Activated CD4-positive, alpha-beta T cell treated with anti-CD3 and anti-CD28 coated beads, Interleukin-10, Interleukin-2, amounts not matched to agents 100 ng/mL and 50 ng/mL, durations not matched to agents 16 hours and 8 hours (primary cell): Measurements from ENCODE around the gene SV2C.

Source experiments
- DNase-seq: peaks from one replicate; pipeline ENCODE4 v3.0.0-alpha.2; 2020

The SV2C gene

DNA sequence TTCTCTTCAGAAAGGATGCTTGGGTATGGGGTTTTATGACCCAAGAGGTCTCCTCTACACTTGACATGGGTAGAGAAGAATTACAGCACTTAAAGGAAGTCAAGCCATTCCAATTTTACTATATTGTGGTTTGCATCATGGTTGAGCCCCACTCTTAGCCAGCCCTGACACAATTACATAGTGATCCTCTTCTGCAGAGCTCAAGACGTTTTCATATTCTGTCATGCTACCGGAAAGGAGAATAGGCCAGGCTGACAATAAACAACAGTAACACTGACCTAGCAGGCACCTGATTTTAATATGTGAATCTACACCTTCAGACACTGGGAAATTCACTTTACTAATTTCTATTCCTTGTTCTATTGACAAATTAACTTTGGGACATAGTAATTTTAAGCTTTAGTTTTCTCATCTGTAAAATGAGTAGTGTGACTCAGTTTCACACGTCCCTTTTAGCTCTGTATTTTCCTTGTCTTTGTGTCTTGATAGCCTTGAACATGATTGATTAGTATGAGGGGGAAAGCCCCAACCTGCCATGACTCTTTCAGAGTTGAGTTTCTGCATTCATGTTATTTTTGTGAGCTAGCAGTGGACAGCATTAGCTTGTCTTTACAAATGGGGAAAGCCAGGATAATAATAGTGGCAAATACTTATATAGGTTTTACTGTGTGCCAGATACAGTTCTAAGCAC, 83.8 kb downstream of the SV2C start:
- peak; percentile 66 for DNase-seq

DNA sequence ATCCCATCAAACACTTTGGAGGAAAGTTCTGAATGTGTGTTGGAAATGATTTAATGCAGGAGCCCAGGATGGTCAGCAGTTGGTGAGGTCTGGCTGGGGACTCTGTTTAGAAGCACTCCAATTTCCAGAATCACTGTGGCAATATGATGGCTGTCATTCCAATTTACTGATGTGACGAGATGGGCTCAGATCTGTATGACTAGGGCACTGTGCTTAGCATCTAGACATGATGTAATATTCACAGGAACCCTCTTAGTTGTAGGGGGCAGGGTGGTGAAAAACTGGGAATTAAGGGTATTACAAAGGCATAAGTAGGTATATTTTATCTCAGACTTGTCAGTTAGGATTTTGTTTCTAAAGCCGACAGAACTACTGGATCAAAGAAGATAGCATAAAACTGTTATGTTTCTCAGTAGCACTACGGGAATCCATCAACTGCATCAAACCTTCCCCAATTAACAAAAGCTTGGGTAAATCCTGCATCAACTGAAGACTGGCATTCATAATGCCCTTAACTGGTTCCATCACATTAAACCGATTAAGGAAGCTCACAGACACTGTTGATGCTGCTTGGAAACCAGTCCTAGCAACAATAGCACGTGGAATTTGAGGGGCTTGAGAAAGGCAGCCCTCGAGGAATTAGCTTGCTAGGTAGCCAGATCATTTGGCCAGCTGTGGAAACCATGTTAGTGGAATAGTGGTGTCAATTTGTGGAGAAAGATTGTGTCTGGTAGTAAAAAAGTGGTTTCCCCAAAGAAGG, 86.1 kb downstream of the SV2C start:
- DNase-seq = no peak

DNA sequence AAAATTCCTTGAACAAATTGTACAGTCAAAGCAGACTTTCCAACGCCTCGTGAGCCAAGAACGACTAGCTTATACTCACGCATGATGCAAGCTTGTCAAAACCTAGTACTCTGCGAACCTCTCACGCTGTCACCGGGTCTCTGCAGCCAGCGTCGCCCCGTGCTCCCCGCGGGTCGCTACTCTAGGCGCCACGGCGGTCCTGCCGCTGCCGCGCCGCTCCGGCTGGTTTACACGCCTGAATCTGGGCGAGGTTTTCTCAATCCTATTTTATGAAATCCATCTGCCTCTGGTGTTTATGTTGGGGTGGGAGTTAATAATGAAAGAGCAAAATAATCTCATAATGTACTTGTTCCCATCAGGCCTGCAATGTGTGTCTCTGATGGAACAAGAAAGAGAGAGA, 90.9 kb downstream of the SV2C start:
- DNase-seq = no peak

DNA sequence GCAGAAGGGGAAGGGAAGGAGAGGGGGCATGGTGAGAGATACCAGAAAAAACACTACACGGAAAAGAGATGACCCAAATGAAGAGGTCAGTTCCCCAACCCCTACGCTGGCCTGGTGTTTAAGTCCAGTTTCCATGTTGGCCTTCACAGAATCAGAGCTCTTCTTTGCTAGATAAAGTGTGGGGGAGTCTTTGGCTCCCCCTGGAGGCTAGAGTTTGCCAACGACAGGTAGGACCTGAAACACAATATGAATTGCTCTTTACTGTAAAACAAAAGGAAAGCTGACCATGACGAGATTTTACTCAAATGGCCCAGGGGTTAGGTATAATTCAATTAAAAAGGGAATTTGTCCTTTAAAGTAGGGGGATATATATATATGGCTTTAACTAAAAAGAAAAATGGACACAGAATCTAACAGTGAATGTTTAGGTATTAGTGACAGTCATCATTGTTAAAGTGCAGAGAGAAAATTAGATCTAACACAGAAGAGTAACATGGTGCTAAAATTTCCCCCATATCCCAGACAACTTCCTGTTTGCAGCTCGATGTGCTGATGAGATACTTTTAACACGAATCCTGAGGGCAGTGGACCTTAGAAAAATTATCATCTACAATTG, 92.0 kb downstream of the SV2C start:
- DNase-seq = peak; percentile 75

DNA sequence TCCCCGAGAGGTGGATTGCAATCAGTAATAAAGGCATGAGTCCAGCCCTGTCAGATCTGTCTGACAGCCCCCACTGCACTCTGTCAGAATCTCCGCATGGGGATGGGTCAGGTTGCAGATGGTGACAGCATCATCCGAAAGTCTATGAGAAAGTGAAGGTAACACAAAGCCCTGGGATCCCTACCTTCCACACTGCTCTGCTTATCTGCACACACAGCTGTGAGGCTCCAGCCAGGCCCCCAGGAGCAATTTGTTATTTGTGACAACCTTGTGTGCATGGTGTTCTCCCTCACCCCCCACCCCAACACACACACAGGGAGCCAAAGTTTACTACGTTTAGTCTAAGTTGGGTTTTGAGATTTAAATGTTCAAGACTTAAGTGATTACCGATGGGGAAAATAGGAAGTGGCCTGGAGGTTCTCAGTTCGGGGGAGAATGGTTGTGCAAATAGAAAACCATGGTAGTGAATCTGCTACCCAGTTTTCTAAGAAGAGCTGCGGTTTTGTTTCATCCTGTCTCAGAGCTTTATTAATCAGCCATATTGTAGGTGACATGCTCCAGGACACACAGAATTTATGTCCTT, 92.7 kb downstream of the SV2C start:
- peak; percentile 76 for DNase-seq

DNA sequence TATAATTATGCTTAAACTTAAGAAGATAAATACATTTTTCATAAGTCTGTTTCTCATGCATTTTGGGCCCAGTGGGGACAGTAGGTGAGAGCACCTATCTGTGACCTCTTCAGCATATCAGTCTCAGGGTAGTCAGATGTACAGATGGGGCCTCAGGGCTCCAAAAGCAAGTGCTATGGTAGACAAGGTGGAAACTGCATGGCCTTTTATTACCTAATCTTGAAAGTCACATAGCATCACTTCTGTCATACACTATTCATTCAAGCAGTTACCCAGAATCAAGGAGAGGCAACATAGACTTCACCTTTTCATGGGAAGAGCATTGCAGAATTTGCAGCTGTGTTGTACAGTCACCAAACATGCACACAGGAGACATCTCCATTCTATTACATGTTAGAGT, 94.8 kb downstream of the SV2C start:
- DNase-seq = peak; percentile 62

DNA sequence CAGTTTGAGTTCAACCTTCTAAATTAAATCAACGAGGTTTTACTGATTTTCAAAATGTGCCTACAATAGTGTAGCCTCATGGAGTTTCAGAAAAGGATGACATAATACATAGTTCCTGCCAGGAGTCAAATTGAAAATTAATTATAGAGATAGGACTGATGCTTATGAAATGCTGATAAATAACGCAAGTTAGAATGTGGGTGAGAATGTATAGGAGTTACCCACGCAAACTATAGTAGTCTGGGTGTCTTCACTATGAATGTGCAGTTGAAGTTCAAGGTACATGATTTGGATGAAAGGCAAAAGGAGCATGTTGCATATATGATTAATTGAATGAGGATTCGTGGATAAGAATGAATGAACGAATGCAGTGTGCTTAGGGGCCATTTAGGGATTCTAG, 95.7 kb downstream of the SV2C start:
- peak; percentile 53 for DNase-seq

DNA sequence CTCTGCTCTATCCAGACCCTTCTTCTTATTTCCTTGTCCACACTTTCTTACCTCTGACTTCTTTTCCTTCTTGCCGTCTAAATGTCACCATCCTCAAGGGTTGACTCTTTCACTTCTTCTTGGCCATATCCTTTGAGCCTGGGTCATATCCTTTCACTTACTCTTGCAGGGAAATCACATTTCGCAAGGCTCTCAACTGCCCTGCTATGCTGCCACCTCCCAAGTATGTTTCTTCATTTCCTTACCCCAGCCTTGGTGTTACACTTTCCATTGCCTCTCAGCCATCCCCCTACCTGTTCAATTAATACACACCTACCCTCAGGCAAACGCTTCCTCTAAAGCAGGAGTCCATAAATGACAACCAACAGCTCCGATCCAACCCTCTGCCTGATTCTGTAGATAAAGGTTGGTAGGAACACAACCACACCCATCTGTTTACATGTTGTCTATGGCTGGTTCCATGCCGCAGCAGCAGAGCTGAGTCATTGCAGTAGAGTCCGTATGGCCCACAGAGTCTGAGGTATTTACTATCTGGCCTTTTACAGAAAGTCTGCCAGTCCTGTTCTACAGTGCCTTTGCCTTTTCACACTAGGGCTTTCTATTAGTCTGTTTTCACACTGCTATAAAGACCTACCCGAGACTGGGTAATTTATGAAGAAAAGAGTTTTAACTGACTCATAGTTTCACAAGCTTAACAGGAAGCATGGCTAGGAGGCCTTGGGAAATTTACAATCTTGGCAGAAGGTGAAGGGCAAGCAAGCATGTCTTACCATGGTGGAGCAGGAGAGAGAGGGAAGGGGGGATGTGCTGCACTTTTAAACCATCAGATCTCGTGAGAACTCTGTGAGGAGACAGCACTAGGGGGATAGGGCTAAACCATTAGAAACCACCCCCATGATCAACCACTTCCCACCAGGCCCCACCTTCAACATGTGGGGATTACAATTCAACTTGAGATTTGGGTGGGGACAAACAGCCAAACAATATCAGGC, 97.9 kb downstream of the SV2C start:
- DNase-seq = peak; percentile 85

DNA sequence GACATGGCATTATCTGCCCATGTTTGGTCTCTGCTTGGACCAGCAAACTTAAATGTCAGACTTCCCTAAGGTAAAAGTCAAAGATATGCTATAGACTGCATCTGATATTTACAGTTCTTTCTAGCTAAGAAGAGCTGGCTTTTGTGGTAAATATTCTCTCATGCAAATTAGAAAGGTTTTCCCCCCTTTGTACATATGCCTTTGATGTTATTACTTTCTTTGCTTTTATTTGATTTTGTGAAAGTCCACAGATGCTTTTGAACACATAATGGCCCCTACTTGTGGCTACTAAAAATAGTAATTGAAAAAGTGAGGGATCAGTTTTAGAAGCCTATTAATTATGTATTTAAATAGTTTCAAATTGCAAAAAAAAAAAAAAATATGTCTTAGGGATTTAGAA, 104.2 kb downstream of the SV2C start:
- no peak for DNase-seq

DNA sequence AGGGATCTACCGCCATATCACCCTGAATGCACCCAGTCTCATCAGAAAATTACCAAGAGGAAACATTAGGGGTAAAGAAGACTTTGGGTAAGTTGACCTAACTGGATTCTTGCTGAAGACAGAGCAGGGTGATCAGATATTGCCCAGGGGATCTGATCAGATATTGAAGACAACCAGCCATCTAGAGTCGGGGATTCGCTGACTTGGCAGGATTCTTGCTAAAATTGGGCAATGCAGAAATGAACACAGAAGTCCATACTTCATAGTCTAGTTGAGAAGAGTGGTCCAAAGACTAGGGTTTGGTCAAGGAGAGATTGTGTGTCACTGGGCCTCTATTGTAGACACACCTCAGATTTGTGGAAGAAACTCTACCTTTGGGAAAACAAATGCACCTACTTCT, 107.2 kb downstream of the SV2C start:
- no peak for DNase-seq

DNA sequence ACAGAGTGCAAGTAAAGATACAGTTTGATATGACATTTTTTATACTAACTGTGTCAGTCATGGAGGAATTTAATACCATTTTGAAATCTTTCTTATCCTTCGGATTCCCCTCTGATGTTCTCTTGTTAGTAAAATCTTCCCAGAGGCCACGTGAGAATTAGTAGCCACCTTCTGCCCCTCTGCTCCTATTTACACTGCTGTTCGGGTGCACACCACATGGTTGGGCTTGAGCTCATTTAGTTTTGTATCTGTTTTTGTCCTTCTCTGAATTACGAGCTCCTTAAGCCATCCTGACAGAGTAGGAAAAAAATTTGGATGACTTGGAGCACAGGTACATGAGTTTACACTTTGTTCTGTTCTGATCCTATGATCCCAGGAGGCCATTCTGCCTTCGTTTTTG, 109.7 kb downstream of the SV2C start:
- no peak for DNase-seq

DNA sequence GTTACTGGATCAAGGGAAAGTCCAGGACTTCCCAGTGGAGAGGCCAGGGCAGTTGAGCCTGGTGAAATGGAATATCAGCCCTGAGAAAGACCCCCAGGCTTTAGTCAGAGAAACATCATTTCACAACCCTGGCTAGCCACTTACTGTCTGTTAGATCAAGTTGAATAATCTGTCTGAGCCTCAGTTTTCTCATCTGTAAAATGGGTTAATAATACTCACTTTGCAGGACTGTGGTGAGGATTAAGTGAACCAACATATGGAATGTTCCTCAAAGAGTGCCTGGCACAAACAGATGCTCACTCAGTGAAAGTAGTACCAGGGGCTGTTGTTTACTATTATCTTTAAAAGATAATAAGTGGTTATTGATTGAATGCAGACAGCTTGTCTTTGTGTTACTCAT, 110.5 kb downstream of the SV2C start:
- DNase-seq = no peak

DNA sequence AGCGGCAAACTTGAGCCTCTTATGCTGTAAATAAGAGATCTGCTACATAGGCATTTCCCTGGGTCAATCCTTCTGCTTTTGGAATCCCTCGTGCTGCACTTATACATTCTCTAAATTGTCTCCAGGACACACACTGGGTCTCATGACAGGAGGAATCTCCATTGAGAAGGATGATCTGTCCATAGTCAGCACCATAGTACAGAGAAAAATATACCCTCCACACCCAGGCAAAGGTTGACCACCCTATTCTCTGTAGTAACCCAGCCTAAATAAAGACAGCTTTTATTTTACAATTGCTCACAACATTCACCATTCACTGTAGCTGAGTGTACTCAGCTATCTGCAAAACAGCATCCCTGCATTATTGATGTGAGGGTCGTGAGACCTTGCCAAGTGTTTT, 111.2 kb downstream of the SV2C start:
- DNase-seq = no peak

DNA sequence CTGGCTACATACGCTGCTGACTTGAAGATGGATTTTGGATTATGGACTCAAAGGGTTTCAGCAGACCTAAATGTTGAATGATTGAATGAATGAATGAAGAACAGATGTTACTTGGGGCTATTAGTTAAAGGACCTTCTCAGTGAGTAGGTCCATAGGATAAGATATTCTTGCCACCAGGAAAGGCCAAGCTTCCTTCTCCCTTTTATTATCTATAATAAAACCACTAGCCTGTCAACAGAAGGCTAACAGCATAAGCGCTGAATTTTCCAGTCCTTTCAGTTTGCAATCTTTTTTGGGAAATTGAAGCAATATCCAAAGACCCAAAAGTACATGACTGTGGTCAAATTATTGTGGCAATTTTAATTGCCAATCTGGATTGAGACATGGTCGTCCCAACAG, 113.3 kb downstream of the SV2C start:
- no peak for DNase-seq

DNA sequence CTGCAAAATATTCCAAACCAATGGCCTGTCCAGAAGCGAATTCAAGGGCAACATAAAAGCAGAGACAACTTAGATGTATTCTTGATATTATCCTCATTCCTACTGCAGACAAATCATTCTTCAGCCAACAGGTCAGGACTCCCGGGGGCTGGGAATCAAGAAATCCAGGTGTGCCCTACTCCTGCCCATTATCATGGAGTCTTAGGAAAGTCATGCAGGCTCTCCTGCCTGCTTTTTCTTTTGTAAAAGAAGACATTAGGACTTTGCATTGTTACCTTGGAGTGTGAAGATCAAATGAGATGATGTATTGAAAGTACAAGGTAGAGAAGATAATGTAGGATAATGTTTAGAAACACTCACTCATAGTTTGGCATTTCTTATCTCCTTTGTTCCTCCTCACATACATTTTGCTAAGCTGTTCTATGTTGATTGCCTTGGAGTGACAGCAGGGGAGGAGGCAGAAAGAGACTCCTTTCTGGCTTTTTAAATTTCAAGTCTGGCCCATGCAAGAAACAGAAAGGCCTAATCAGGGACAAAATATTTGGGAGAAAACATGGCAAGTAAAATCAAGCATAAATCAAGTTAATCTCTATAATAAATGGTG, 113.8 kb downstream of the SV2C start:
- DNase-seq = no peak

DNA sequence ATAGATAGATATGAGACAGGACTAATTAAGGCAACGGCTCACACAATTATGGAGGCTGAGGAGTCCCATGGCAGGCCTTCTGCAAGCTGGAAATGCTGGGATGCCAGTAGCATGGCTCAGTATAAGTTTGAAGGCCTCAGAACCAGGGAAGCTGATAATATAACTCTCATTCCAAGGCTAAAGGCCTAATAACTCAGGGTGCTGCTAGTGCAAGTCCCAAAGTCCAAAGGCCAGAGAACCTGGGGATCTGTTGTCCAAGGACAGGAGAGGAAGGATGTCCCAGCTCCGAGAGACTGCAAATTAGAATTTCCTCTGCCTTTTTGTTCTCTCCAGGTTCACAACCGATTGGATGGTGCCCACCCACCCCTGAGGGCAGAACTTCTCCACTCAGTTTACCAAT, 114.5 kb downstream of the SV2C start:
- no peak for DNase-seq

DNA sequence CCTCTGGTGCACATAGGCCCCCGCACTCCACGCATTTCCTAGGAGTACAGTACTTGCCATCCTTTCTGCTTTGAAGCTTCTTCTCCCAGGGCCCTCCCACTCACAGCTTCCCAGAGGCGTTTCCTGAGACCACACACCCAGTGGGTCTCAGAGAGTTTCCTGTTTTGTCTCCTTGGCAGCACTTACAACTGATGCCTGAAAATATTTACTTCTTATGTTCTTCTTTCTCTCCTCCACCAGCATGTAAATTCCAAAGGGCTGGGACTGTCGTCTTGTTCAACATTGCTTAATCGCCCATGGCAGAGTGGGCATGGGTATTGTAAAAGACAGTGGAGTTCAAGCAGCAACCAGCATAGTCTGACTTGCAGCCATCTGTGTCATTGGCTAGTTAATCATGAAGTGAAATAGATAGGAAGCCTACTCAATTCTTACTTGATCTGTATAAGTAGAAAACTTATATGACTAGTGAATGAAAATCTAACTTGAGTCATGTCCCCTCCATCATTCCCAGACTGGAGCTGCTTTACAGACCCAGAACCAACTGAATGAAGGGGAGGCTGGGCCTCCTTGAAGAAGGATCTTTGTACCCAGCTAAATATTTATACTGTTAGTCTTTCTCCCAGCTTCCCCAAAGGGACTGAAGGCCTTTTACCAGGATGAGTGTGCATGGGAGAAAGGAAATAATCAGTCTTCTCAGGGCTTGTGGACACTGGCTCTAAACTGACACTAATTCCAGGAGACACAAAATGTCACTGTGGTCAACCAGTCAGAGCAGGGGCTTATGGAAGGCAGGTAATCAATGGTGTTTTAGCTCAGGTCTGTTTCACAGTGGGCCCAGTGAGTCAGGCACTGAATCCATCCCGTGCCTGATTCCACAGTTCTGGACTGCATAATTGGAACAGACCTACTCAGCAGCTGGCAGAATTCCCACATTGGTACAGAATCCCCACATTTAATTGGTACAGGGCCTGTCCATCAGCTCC, 116.4 kb downstream of the SV2C start:
- no peak for DNase-seq

DNA sequence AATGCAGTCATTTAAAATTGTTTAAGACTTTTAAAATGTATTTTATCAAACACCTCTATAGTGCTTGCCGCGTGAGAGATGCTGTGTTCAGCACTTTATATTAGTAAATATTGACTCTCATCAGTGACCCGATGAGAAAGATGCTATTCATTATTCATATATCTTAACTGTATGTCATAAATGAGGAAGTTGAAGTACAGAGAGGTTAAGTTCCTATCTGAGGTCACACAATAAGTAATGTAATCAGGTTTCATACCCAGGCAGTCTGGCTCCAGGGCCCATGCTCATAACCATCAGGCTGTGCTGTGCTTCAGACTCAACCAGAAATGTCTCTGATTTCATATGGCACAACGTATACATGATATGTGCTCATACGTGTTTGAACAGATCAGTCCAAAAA, 119.0 kb downstream of the SV2C start:
- no peak for DNase-seq

DNA sequence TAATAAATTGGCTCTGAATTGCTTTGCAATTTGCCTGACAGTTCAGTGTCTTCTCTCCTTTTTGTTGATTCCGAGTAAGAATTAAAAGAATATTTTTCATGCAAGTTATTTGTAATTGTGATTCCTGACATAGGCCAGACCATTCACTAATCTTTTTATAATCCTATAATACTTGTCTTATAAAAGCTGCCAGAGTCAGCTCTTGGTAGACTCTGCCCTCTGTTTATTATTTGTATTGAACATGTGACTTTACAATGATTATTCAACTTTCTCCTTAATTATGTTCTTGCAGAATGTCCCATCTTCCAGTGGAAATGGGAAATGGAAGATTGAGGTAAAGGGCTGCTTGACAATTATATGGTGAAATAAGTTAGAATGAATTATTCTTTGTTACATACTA, 121.0 kb downstream of the SV2C start:
- no peak for DNase-seq

DNA sequence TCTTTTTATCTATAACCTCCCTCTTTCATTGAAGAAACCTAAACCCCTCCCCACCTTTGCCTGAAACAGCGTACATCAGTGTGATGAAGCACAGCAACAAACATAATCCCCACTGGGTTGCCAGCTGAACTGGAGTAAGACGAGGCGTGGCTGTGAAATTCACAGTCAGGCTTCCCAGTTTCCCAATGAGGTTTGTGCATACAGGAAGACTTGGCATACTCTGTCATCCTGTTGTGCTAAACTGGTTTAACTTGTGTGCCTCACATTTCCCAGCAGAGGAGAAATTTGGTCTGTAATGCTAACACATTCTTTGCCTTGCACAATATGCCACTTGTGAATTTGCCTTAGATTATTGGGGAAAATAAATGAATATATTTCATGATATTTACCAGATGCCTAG, 121.5 kb downstream of the SV2C start:
- no peak for DNase-seq

DNA sequence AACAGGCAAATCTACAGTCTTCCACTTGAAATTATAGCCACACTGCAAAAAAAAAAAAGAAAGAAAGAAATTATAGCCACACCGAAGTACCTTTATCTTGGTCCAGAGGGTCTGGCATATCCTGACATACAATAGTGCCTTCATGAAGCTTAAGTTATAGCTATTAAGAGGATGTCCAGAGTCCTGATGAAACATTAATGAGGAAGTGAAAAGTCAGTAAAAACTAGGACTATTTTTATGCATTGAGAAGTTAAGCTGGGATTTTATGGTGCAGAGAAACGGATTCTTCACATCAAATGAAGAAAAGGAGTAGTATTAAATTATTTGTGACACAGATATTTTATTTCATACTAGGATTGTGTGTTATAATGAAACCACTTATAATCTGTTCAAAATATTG, 123.9 kb downstream of the SV2C start:
- no peak for DNase-seq
